RWPE1 (cell line): ENCODE data around the gene MT1E.

Experiments used
- CTCF ChIA-PET: fragments of 350-600 bp; sonication (Branson Sonifier 250); formaldehyde crosslinking; extraction: SDS; loops from one replicate; lab custom pipeline; 2021; lab: Yijun Ruan, JAX
- POLR2A ChIA-PET: fragments of 400-600 bp; formaldehyde crosslinking; extraction: SDS; loops from one replicate; lab custom pipeline; 2020; ENCODE audit warnings: antibody characterized with exemption; ENCODE audit not compliant: low non-redundant PET; lab: Yijun Ruan, JAX
- DNase-seq: peaks from one replicate; pipeline ENCODE4 v3.0.0; 2012; ENCODE audit warnings: low spot score
- H3K27ac ChIP-seq: fragments of 450-650 bp; 2 replicates; pipeline ENCODE4 v1.5.1; 2017
- CTCF ChIP-seq: fragments of 450-650 bp; conservative IDR thresholded peaks from 2 replicates; pipeline ENCODE4 v1.5.1; 2017; ENCODE audit warnings: low read depth, mild to moderate bottlenecking

The MT1E gene

GRCh38 chr16:56631197-56631596 is 5.6 kb downstream of the MT1E start:
- CTCF ChIA-PET, result no interaction called here
- no peak overlapping the region for H3K27ac ChIP-seq
- TF ChIP-seq CTCF, result no peak
- POLR2A ChIA-PET, result no interaction called here
- DNase-seq, result no peak

- POLR2A ChIA-PET, result no interaction called here
- H3K27ac ChIP-seq, result peak overlapping the region; percentile 24
- DNase-seq, result no peak
- CTCF ChIA-PET, result no interaction called here
- no peak for TF ChIP-seq CTCF
Measured at GRCh38 chr16:56631832-56632155, 6.2 kb downstream of the MT1E start.

GRCh38 chr16:56632156-56632847 is 6.7 kb downstream of the MT1E start, which contains the start of gene MT1M:
Gene MT1M (plus strand): TSS chr16:56632659. CDS start chr16:56632732, 73 bp downstream.
- no peak for TF ChIP-seq CTCF
- H3K27ac ChIP-seq, result peak within 1 kb of the TSS; percentile 24
- POLR2A ChIA-PET, result no interaction called here
- DNase-seq, result no peak
- CTCF ChIA-PET, result no interaction called here

GRCh38 chr16:56632848-56633365 is 7.3 kb downstream of the MT1E start:
- POLR2A ChIA-PET, result no interaction called here
- no peak for TF ChIP-seq CTCF
- H3K27ac ChIP-seq, result peak overlapping the region; percentile 24
- DNase-seq, result no peak
- CTCF ChIA-PET, result no interaction called here

GRCh38 chr16:56633535-56633934 is 8.0 kb downstream of the MT1E start:
- ChIA-PET POLR2A (no interaction called here), CTCF (no interaction called here)
- H3K27ac ChIP-seq, result no peak overlapping the region
- no peak for TF ChIP-seq CTCF
- no peak for DNase-seq

GRCh38 chr16:56634715-56635440 is 9.3 kb downstream of the MT1E start:
- H3K27ac ChIP-seq, result no peak overlapping the region
- ChIA-PET CTCF (no interaction called here), POLR2A (no interaction called here)
- TF ChIP-seq CTCF, result no peak
- DNase-seq, result no peak
